Activated naive CD4-positive, alpha-beta T cell treated with Interleukin-2 at 50 U/mL for 16 hours (primary cell): ENCODE results near the gene SPHK2.
A peak's percentile ranks its signal among the peaks of the same experiment; 100 is the strongest.
"Not testable (repeated sequence)": the region's sequence is repeated elsewhere in the genome, so short reads cannot be mapped to it uniquely, and the experiment has no call there.

Experiments
- DNase-seq: peaks from one replicate; pipeline ENCODE4 v3.0.0-alpha.2; 2020

The SPHK2 gene

GRCh38 chr19:48624791-48625723, 5.8 kb downstream of the SPHK2 start:
- no peak for DNase-seq

- no peak for DNase-seq
These were observed 6.6 kb downstream of the SPHK2 start for GRCh38 chr19:48625891-48626327.

- DNase-seq = peak; percentile 26
These were observed 8.0 kb downstream of the SPHK2 start for GRCh38 chr19:48627201-48627864.

DNA sequence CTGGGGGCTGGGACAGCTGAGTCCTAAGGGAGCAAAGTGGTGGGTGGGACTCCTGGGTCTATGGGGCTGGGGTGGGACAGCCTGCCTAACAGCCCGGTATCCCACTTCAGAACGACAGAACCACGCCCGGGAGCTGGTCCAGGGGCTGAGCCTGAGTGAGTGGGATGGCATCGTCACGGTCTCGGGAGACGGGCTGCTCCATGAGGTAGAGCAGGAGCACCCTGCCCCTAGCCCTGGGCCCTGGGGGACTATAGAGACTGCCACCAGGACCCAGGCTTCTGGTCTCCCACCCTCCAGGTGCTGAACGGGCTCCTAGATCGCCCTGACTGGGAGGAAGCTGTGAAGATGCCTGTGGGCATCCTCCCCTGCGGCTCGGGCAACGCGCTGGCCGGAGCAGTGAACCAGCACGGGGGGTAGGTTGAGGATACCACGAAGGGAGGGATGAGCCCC, 8.6 kb downstream of the SPHK2 start:
- DNase-seq = no peak

DNA sequence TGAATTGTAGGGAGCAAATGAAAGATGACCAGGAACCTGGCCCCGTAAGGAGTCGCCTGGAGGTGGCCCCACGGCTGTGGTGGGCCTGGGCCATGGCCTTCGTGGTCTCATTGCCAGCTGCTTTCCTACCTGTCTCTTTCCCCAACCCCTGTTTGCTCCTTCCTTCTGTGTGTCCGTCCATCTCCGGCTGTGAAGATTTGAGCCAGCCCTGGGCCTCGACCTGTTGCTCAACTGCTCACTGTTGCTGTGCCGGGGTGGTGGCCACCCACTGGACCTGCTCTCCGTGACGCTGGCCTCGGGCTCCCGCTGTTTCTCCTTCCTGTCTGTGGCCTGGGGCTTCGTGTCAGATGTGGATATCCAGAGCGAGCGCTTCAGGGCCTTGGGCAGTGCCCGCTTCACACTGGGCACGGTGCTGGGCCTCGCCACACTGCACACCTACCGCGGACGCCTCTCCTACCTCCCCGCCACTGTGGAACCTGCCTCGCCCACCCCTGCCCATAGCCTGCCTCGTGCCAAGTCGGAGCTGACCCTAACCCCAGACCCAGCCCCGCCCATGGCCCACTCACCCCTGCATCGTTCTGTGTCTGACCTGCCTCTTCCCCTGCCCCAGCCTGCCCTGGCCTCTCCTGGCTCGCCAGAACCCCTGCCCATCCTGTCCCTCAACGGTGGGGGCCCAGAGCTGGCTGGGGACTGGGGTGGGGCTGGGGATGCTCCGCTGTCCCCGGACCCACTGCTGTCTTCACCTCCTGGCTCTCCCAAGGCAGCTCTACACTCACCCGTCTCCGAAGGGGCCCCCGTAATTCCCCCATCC, 9.4 kb downstream of the SPHK2 start:
- no peak for DNase-seq

- DNase-seq = no peak
These were observed 9.9 kb downstream of the SPHK2 start for GRCh38 chr19:48629297-48629598.

DNA sequence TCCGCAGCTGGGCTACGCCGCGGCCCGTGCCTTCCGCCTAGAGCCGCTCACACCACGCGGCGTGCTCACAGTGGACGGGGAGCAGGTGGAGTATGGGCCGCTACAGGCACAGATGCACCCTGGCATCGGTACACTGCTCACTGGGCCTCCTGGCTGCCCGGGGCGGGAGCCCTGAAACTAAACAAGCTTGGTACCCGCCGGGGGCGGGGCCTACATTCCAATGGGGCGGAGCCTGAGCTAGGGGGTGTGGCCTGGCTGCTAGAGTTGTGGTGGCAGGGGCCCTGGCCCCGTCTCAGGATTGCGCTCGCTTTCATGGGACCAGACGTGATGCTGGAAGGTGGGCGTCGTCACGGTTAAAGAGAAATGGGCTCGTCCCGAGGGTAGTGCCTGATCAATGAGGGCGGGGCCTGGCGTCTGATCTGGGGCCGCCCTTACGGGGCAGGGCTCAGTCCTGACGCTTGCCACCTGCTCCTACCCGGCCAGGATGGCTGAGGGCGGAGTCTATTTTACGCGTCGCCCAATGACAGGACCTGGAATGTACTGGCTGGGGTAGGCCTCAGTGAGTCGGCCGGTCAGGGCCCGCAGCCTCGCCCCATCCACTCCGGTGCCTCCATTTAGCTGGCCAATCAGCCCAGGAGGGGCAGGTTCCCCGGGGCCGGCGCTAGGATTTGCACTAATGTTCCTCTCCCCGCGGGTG, 10.4 kb downstream of the SPHK2 start:
- DNase-seq = no peak

GRCh38 chr19:48630296-48631063, 11.2 kb downstream of the SPHK2 start:
- no peak for DNase-seq

- no peak for DNase-seq
These were observed 11.9 kb downstream of the SPHK2 start for GRCh38 chr19:48631225-48631624.

DNA sequence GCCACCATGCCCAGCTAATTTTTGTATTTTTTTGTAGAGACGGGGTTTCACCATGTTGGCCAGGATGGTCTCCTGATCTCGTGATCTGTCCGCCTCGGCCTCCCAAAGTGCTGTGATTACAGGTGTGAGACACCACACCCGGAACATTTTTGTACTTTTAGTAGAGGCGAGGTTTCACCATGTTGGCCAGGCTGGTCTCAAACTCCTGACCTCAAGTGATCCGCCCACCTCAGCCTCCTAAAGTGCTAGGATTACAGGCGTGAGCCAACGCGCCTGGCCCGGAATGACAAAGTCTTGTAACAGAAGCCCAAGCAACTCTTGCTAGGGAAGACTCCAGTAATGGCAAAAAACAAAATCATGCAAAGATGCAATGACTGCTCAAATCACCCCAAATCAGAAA, 13.0 kb downstream of the SPHK2 start:
- not testable (repeated sequence) for DNase-seq

DNA sequence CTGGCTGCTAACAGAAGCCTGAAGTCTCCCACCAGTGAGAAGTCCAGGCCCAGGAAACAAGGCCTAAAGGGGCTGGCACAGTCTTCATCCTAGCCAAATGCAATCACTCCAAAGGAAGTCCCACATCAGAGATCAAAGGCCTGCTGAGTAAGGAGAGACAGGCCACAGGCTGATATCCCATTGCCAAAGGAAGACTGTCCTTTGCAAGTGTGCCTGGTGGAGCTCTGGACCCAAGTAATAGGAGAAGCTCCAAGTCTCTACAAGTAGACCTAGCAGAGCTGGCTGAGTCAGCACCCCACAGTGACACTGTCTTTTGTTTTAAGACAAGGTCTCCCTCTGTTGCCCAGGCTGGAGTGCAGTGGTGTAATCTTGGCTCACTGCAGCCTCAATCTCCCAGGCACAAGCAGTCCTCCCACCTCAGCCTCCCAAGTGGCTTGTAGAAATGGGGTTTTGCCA, 13.4 kb downstream of the SPHK2 start:
- no peak for DNase-seq

GRCh38 chr19:48633148-48634035, 14.1 kb downstream of the SPHK2 start:
- no peak for DNase-seq

- DNase-seq = no peak
These were observed 14.7 kb downstream of the SPHK2 start for GRCh38 chr19:48634036-48634342.

DNA sequence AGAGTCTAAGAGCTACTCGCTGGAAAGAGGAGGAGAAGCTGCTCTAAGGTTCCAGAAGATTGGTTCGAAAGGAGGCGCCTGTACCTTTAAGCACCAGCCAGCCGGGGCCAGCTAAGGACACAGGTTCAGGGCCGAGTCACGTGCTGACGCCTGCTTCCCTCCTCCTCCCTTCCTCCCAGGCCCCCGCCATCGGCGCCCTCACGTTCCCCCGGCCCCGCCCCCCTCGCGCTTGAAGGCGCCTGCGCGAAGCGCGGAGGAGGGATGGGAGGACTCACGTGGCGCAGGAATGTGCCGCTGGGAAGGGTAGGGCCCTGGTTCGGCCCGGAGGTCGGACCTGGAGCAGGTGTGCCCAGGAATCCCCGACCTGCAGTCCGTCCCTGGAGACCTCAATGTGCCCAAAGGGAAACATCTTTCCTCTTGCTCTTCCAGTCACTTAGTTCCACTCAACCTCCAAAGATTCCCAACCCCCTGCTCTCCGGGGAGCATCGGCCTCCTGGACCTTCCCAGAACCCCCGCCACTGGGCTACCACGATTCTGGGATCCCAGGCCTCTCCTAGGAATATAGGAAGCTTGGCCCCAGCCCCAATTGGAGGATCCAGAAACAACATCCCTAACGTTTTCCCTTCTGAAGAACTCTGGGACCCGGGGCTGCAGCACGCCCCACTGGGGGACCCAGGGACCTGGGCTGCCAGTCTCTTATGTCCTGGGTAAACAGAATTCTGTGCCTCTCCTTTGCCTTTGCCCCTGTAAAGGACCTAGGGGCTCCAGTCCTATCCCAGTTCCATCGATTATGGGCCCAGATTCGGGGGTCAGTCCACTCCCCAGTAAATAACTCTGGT, 15.3 kb downstream of the SPHK2 start:
- peak; percentile 92 for DNase-seq

DNA sequence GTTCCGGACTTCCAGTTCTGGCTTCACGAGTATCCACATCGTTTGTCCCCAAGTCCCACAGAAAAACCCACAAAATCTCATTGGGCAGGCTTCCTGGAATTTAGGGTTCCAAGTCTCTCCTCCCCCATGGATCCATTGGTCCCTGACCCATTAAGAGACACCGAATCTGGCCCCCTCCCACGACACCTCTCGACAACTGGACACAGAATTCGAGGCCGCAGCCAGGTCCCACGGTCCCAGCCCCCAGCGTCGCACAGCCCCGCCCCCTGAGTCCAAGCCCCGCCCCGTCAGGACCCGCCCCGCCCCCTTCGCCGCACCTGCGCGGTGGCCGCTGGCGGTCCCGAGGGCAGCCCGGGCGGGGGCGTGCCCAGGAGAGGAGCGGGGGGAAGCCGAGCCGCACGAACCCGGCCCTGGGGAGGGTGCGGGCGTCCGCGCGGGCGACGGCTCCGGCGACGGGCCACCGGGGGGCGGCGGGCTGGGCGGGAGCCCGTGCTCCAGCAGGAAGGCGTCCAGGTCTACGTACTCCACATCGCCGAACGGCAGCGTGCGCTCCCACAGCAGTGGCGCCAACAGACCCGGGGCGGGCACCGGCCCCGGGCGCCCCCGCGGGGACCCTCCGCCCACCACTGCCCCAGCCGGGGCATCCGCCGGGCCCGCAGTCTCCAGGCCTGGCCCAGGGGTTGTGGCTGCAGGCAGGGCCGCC, 16.1 kb downstream of the SPHK2 start:
- DNase-seq = peak; percentile 71

GRCh38 chr19:48635966-48636858, 16.9 kb downstream of the SPHK2 start:
- DNase-seq = peak; percentile 25

GRCh38 chr19:48636859-48637448, 17.6 kb downstream of the SPHK2 start, which contains the start of gene DBP:
Gene DBP, minus strand, starts transcription at chr19:48637379. Its CDS starts 385 bp downstream, at chr19:48636994.
- DNase-seq = no peak
